G401.6 (cell line): ENCODE data around the gene THSD4.
"Not testable (repeated sequence)": the region's sequence is repeated elsewhere in the genome, so short reads cannot be mapped to it uniquely, and the experiment has no call there.

Experiments used
- FAIRE-seq: peaks from 2 replicates; lab custom pipeline; 2012; peaks lifted over from hg19 to GRCh38; lab: Jason Lieb, UNC

THSD4 gene

GRCh38 chr15:71697236-71697635 is 582.0 kb downstream of the THSD4 start:
- no peak for FAIRE-seq

DNA sequence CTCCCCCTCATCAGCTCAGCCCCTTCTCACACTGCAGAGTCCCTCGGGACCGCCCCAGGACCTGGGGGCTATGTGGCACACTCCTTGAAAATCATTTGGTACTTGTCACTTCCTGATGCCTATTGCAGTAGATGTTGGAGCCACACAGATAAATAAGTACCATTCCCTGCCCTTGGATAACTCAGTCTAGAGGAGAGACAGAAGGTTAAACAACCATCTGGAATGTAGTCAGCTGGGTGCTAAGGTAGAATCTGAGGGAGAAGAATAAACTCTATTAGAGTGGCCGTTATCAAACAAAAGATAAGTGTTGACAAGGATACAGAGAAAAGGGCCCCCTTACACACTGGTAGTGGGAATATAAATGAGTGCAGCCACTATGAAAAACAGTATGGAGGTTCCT is 582.8 kb downstream of the THSD4 start:
- FAIRE-seq = no peak

GRCh38 chr15:71698742-71699141 is 583.5 kb downstream of the THSD4 start:
- no peak for FAIRE-seq

GRCh38 chr15:71699977-71700376 is 584.7 kb downstream of the THSD4 start:
- FAIRE-seq = no peak

DNA sequence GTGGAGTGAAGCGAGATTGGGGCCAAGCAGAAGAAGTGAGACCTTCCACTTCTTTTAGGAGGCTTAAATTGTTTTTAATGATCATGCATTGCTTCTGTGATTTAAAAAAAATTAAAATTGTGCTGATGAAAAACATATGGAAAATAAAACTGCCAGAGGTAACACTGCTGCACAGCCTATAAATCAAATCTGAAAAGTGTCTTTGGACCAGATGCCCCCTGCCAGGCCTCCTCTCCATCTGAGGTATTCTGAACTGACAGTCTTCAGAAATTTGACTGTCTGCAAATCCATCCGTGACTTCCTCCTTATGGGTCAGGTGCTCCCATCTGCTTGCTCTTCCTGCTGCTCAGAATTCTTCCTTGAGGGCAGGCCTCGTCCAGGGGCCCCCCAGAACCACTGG is 586.5 kb downstream of the THSD4 start:
- FAIRE-seq = no peak

- FAIRE-seq = no peak
Observed at GRCh38 chr15:71702496-71702895, 587.2 kb downstream of the THSD4 start.

- no peak for FAIRE-seq
Observed at GRCh38 chr15:71705151-71705550, 589.9 kb downstream of the THSD4 start.

DNA sequence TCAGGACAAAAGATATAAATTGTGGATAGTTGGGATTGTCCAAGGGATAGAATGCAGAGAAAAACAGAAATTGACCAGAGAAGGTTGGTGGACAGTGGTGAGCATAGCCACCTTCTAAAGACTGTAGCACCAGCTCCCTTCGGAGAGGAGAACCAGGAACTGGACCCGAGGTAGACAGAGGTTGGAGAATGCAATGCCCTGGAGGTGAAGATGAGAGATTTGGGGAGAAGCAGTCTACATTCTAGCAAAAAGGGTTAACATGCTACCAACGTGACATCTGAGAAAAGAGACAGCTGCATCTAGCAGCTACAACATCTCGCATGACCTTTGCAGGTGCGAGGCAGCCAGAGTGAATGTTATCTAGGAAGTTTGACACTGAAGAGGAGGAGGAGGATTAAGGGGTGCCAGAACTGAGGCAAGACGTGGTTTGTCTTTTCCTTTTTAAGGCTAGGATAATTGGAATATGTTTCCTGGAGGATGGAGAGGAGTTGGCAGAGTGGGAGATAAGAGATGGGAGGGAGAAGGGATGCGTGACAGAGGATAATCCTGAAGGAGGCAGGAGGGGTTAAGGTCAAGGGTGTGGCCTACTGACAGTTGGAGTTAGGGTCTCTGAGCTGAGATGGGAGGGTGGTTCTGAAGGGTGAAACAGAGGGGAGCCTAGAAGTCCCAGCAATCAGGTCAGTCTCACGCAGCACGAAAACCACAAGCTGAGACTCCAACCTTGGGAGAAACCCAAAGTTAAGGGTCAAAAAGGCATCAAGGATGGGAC is 591.4 kb downstream of the THSD4 start:
- no peak for FAIRE-seq

- no peak for FAIRE-seq
Observed at GRCh38 chr15:71707230-71708050, 592.2 kb downstream of the THSD4 start.

GRCh38 chr15:71708051-71708429 is 592.8 kb downstream of the THSD4 start:
- FAIRE-seq = no peak

- no peak for FAIRE-seq
Observed at GRCh38 chr15:71708741-71709140, 593.5 kb downstream of the THSD4 start.

DNA sequence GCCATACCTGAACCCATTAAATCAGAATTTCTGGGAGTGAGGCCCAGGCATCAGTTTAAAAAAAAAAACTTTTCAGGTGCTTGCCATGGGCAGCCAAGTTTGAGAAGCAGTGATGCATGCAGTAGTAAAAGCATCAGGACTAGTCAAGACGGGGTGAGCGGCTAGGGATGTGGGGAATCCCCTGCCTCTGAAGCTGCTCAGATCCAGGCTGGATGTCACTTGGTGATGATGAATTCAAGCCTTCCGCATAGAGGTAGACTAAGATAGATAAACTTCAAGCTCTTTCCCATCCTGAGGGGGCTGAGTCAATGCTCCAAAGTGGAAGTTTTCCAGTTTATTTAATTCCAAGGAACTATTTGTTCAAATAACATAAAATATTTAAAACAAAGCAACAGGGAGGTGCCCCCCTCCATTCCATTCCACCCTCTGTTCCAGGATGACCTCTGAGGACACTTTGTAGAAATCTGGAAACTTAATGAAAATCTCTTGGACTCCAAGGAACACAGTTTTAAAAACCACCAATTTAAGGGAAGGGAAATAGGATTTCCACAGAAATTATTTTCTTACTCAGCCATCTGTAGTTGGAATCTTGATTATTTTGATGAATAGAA is 594.6 kb downstream of the THSD4 start:
- FAIRE-seq = no peak

- no peak for FAIRE-seq
Observed at GRCh38 chr15:71712182-71712581, 596.9 kb downstream of the THSD4 start.

- FAIRE-seq = no peak
Observed at GRCh38 chr15:71713191-71713809, 598.0 kb downstream of the THSD4 start.

- no peak for FAIRE-seq
Observed at GRCh38 chr15:71715914-71716313, 600.6 kb downstream of the THSD4 start.

DNA sequence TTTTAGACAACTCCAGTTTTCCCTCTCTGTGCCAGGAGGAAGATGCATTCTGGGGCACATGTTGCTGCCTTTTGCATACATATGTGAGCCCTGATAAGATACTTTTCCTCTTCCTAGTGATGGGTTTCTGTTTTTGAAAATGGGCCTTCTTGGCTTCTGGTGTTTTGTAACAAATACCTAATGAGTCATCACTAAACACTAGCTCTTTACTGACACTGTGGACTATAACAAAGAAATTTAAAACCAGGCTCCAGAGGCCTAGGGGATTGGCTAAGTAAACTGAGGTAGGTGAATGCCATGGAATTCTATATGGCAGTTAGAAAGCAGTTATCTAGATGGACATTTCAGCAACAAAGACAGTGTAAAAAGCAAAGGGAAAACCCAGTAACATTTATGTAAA is 601.7 kb downstream of the THSD4 start:
- FAIRE-seq = no peak

GRCh38 chr15:71718116-71718910 is 603.0 kb downstream of the THSD4 start:
- FAIRE-seq = no peak

GRCh38 chr15:71723344-71723743 is 608.1 kb downstream of the THSD4 start:
- no peak for FAIRE-seq

DNA sequence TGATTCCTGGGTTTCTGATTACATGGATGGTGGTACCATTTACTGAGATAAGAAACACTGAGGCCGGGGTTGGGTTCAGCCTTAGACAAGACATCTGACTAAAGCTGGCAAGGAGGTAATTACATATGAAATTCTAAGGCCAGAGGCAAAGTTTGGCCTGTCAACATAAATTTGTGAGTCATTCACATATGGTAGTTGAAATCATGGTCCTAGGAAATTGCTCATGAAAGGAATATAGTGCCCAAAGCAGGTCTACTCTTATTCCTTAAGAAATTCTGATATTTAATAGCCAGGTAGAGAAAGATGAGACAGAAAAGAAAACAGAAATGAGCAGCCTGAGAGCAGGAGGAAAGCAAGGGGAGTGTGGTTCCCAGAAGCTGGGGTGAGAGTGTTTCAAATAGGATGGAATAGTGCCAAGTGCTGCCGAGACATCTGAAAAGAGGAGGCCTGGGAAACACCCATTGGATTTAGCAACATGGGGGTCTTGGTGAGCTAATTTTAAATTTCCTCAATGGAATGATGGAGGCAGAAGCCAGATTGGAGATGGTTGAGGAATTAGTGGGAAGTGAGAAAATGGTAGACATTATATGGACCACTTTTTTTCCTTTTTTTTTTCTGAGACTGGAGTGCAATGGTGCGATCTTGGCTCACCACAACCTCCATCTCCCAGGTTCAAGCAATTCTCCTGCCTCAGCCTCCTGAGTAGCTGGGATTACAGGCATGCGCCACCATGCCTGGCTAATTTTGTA is 610.1 kb downstream of the THSD4 start:
- FAIRE-seq = not testable (repeated sequence)

DNA sequence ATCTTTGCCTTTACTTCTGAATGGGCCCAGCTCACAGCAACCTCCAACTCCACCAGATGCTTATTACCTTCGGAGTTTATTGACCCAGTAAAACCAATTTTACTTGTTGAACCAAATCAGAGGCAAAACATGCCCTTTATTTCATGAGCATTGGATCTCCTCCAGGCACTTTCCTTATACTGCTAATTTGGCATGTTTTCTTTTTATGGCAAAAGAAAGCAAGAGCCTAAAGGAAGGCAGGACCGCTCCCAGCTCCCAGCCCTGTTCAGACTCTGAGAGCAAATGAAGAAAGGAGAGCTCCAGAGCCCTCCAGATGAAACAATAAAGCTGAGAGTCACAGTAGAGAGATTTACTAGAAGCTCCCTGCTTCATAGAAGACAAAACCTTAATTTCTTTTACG is 613.6 kb downstream of the THSD4 start:
- no peak for FAIRE-seq

DNA sequence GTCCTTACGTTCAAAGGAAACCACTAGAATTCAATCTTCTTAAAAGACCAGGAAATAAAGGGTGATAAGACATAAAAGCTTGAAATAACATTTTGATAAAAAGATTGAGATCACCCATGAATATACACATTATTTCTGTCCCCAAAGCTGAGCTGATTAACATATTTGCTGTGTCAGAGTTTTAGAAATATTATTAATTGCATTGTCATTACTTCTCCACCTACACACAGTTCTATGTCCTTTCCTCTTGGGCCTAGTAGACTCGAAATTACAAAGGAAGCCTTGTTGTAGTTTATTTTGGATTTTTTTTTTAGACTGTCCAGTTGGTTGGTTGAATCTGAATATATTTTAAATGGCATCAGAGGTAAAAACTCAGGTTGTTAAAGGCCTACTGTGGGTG is 614.0 kb downstream of the THSD4 start:
- FAIRE-seq = no peak
